Progenitor cell of endocrine pancreas (in vitro differentiated cells): ENCODE data around the gene LY6G6C. TPM values are rescaled to one million over a fixed set of nuclear protein-coding genes. Genes with fewer than 3 reads are reported as not detected.

Source experiments
- DNase-seq: peaks from one replicate; pipeline ENCODE4 v3.0.0; 2021; ENCODE audit warnings: low spot score; ENCODE audit not compliant: unreplicated experiment
- H3K27ac Mint-ChIP-seq: 2 replicates; pipeline ENCODE4 v1.8.0; 2021; ENCODE audit warnings: mild to moderate bottlenecking, moderate library complexity, mixed read lengths
- H3K27me3 Mint-ChIP-seq: 2 replicates; pipeline ENCODE4 v1.8.0; 2021; ENCODE audit warnings: mixed read lengths
- H3K36me3 Mint-ChIP-seq: 2 replicates; pipeline ENCODE4 v1.8.0; 2022; ENCODE audit warnings: mixed read lengths; ENCODE audit not compliant: insufficient read depth
- H3K4me1 Mint-ChIP-seq: 2 replicates; pipeline ENCODE4 v1.8.0; 2021; ENCODE audit warnings: low read depth, mixed read lengths
- H3K4me3 Mint-ChIP-seq: 2 replicates; pipeline ENCODE4 v1.8.0; 2021; ENCODE audit warnings: low read depth, mild to moderate bottlenecking, moderate library complexity, mixed read lengths
- H3K9me3 Mint-ChIP-seq: 2 replicates; pipeline ENCODE4 v1.8.0; 2021; ENCODE audit warnings: low read depth, mixed read lengths
- total RNA-seq: library from RNA; stranded (reverse); gene quantifications from 2 replicates; pipeline ENCODE4 v1.2.1, GENCODE V29; 2021
- TF ChIP-seq, protein P1 (sequence below): fragments of 200-600 bp; sonication (generic); IDR thresholded peaks from one replicate; pipeline ENCODE4 v1.5.0; 2021; ENCODE audit warnings: antibody characterized with exemption, mild to moderate bottlenecking; ENCODE audit not compliant: unreplicated experiment

LY6G6C gene
- total RNA-seq, 1 donor from 2014 or later, result 0.60 TPM

GRCh38 chr6:31691078-31691463 lies 30.5 kb downstream of the LY6G6C start:
- peaks cover 25% of the 10 kb centered on the region for H3K36me3 Mint-ChIP-seq

DNA sequence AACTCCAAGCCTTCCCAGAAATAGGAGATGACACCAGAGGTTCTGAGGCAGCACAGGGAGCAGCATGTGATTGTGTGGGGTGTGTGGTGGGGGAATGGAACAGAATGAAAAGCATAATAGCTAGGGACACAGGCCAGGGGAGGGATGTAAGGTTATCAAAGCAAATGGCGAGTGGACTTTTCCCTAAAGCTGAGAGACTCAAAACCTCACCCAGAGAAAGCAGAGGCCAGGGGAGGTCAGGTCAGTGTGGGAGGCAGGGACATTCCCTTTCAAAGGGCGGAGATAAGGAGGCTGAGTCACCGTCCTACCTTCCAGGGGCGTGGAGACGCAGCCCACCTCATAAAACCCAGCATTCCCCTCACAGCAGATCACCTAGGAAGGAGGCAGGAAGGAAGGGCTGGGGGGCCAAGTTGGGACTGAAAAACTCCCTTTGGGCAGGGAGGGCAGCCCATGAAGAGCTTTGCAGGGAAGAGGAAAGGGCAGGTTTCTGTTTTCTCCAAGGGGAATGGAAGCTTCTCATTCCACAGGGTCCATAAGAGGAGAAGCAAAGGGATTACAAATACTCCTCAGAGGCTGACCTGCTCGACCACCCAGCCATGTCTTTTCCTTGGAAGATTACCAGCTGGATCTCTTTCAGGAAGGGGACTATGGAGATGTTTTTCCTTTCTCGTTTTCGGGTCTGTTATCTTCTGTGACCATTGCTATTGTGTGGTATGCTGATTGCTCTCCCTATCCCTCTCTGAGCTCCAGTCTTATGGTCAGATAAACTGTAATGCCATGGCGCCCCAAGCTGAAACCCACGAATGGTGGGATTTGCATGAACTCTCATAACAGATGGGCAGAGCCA lies 31.1 kb downstream of the LY6G6C start:
- H3K27ac Mint-ChIP-seq, result peak overlapping the region; percentile 96
- peaks cover 11% of the 10 kb centered on the region for H3K4me1 Mint-ChIP-seq
- peaks cover 27% of the 10 kb centered on the region for H3K36me3 Mint-ChIP-seq
- TF ChIP-seq, protein P1, sequence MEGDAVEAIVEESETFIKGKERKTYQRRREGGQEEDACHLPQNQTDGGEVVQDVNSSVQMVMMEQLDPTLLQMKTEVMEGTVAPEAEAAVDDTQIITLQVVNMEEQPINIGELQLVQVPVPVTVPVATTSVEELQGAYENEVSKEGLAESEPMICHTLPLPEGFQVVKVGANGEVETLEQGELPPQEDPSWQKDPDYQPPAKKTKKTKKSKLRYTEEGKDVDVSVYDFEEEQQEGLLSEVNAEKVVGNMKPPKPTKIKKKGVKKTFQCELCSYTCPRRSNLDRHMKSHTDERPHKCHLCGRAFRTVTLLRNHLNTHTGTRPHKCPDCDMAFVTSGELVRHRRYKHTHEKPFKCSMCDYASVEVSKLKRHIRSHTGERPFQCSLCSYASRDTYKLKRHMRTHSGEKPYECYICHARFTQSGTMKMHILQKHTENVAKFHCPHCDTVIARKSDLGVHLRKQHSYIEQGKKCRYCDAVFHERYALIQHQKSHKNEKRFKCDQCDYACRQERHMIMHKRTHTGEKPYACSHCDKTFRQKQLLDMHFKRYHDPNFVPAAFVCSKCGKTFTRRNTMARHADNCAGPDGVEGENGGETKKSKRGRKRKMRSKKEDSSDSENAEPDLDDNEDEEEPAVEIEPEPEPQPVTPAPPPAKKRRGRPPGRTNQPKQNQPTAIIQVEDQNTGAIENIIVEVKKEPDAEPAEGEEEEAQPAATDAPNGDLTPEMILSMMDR, result no peak
- no peak for DNase-seq
- no peaks in the 10 kb centered on the region for H3K9me3 Mint-ChIP-seq
- no peak overlapping the region for H3K4me3 Mint-ChIP-seq
- H3K27me3 Mint-ChIP-seq, result no peaks in the 10 kb centered on the region

More at GRCh38 chr6:31691078-31691463, 30.5 kb downstream of the LY6G6C start:
- TF ChIP-seq, protein P1, result no peak
- DNase-seq, result no peak
- Mint-ChIP-seq H3K9me3 (no peaks in the 10 kb centered on the region), H3K4me3 (no peak overlapping the region), H3K27me3 (no peaks in the 10 kb centered on the region), H3K4me1 (peaks cover 11% of the 10 kb centered on the region), H3K27ac (peak overlapping the region; percentile 96)

- Mint-ChIP-seq H3K27ac (peak overlapping the region; percentile 96), H3K36me3 (peaks cover 28% of the 10 kb centered on the region), H3K9me3 (no peaks in the 10 kb centered on the region), H3K4me3 (no peak overlapping the region), H3K4me1 (peaks cover 11% of the 10 kb centered on the region), H3K27me3 (no peaks in the 10 kb centered on the region)
- no peak for DNase-seq
- TF ChIP-seq, protein P1, result peak; percentile 44
Measured at GRCh38 chr6:31689249-31690110, 32.1 kb downstream of the LY6G6C start.

DNA sequence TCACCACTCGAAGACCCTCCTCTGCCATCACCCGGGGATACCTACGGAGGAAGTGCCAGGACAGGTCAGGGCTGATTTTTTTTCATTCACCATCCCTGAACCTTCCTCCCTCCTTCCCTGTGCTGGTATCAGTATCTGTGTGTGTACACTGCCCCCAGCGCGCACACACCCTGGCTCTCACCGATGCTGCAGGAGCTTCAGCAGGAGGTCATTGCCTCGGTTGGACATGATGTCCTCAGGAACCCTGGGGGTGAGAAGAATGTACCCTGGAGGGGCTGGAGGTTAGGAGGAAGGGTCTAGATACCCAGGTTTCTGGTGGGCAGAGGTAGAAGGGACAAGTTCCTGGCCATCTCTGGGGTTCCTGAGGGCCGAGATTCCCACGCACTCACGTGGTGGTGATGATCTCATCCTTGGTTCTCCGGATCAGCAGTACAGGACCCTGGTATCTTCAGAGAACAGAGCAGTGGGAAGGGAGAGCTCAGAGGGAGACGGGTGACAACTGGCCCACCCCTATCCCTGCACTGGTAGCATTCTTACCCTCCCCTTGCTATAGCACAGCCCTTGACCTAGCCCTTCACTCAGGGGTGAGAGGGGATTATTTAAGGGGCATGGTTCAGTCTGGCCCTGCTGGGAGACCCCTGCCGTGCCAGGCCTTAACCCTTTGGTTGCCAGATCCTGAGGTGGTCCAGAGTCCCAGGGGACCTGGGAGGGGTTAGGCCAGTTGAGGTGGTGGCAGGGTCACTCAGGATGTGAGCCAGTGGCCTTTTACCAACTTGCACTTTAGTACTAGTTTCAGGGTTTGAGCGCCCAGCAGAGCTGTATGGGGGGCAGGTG lies 33.5 kb downstream of the LY6G6C start:
- Mint-ChIP-seq H3K4me1 (peaks cover 17% of the 10 kb centered on the region), H3K36me3 (peaks cover 25% of the 10 kb centered on the region), H3K9me3 (no peaks in the 10 kb centered on the region), H3K4me3 (no peak overlapping the region), H3K27ac (no peak overlapping the region), H3K27me3 (no peaks in the 10 kb centered on the region)
- TF ChIP-seq, protein P1, result no peak
- DNase-seq, result no peak

DNA sequence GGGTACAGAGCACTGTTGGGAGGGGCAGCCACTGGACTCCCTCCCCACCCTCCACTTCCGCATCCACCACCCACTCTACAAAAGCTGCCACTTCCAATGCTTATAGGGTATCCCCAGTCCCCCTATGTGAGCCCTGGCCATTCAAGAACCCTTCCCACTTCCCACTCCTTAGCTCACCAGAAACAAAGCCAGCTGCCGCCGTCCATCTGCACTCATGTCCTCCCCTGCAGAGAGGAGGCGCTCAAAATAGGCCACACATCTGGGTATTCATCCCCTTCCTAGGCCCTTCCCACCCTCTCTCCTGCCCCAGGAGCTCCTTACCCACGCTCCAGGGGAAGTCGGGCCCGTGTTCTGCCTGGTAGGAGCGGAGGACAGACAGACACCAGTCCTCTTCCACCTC lies 34.2 kb downstream of the LY6G6C start:
- H3K4me3 Mint-ChIP-seq, result no peak overlapping the region
- no peaks in the 10 kb centered on the region for H3K9me3 Mint-ChIP-seq
- DNase-seq, result no peak
- H3K36me3 Mint-ChIP-seq, result peaks cover 19% of the 10 kb centered on the region
- no peaks in the 10 kb centered on the region for H3K27me3 Mint-ChIP-seq
- H3K27ac Mint-ChIP-seq, result no peak overlapping the region
- H3K4me1 Mint-ChIP-seq, result peaks cover 18% of the 10 kb centered on the region
- TF ChIP-seq, protein P1, result no peak
